SK-N-SH treated with all-trans-retinoic acid at 6 μM for 48 hours (cell line): ENCODE results near the gene PGBD1.

Experiments
- ATAC-seq: fragments of 200-7000 bp; cut with Tn5 transposase; 3 replicates; pipeline ENCODE4 v1.9.1; 2020; ENCODE audit warnings: mild to moderate bottlenecking, moderate library complexity
- ARNTL ChIP-seq: fragments of 450-650 bp; formaldehyde crosslinking; IDR thresholded peaks from 2 replicates; pipeline ENCODE4 v1.5.0; 2020; ENCODE audit warnings: low read depth, mild to moderate bottlenecking, moderate library complexity, borderline replicate concordance
- BACH2 ChIP-seq: fragments of 250-450 bp; sonication (Bioruptor Pico); IDR thresholded peaks from 2 replicates; pipeline ENCODE4 v1.9.0; 2021; ENCODE audit warnings: mild to moderate bottlenecking, borderline replicate concordance
- CREB5 ChIP-seq: fragments of 250-450 bp; sonication (Bioruptor Pico); IDR thresholded peaks from 2 replicates; pipeline ENCODE4 v1.5.1; 2020; ENCODE audit warnings: low read depth, mild to moderate bottlenecking, moderate library complexity
- CSDC2 ChIP-seq: fragments of 250-450 bp; sonication (Bioruptor Pico); IDR thresholded peaks from 2 replicates; pipeline ENCODE4 v1.5.0; 2020; ENCODE audit warnings: mild to moderate bottlenecking, moderate library complexity
- CSRNP3 ChIP-seq: fragments of 250-450 bp; sonication (Bioruptor Pico); IDR thresholded peaks from 2 replicates; pipeline ENCODE4 v1.5.1; 2021; ENCODE audit warnings: mild to moderate bottlenecking, moderate library complexity
- ESRRG ChIP-seq: fragments of 250-450 bp; sonication (Bioruptor Pico); IDR thresholded peaks from 2 replicates; pipeline ENCODE4 v1.6.1; 2021; ENCODE audit warnings: mild to moderate bottlenecking
- GLIS3 ChIP-seq: fragments of 250-450 bp; sonication (Bioruptor Pico); IDR thresholded peaks from 2 replicates; pipeline ENCODE4 v1.5.0; 2020; ENCODE audit warnings: mild to moderate bottlenecking, moderate library complexity
- ISL1 ChIP-seq: fragments of 250-450 bp; sonication (Bioruptor Pico); IDR thresholded peaks from 2 replicates; pipeline ENCODE4 v2.1.2; 2022; ENCODE audit warnings: mild to moderate bottlenecking, moderate library complexity
- OSR1 ChIP-seq: fragments of 250-450 bp; sonication (Bioruptor Pico); IDR thresholded peaks from 2 replicates; pipeline ENCODE4 v1.8.0; 2022; ENCODE audit warnings: moderate library complexity, mild to moderate bottlenecking, inconsistent platforms
- PATZ1 ChIP-seq: fragments of 250-450 bp; sonication (Bioruptor Pico); IDR thresholded peaks from 2 replicates; pipeline ENCODE4 v1.8.0; 2020; ENCODE audit warnings: mild to moderate bottlenecking, moderate library complexity, borderline replicate concordance
- POU6F1 ChIP-seq: fragments of 250-450 bp; sonication (Bioruptor Pico); IDR thresholded peaks from 2 replicates; pipeline ENCODE4 v1.8.0; 2021; ENCODE audit warnings: low read depth, mild to moderate bottlenecking, moderate library complexity, borderline replicate concordance
- PPARA ChIP-seq: fragments of 250-450 bp; sonication (Bioruptor Pico); IDR thresholded peaks from 2 replicates; pipeline ENCODE4 v1.5.0; 2020; ENCODE audit warnings: mild to moderate bottlenecking, borderline replicate concordance
- SNAI2 ChIP-seq: fragments of 250-450 bp; sonication (Bioruptor Pico); IDR thresholded peaks from 2 replicates; pipeline ENCODE4 v1.5.0; 2020; ENCODE audit warnings: mild to moderate bottlenecking, moderate library complexity
- TCF4 ChIP-seq: fragments of 250-450 bp; sonication (Bioruptor Pico); IDR thresholded peaks from 2 replicates; pipeline ENCODE4 v1.8.0; 2021; ENCODE audit warnings: mild to moderate bottlenecking, moderate library complexity, borderline replicate concordance
- ZC3H10 ChIP-seq: fragments of 250-450 bp; sonication (Bioruptor Pico); IDR thresholded peaks from 2 replicates; pipeline ENCODE4 v1.5.1; 2021; ENCODE audit warnings: mild to moderate bottlenecking, moderate library complexity
- ZFP3 ChIP-seq: fragments of 250-450 bp; sonication (Bioruptor Pico); IDR thresholded peaks from 2 replicates; pipeline ENCODE4 v1.5.0; 2020; ENCODE audit warnings: mild to moderate bottlenecking, moderate library complexity
- ZFP30 ChIP-seq: fragments of 450-650 bp; formaldehyde crosslinking; IDR thresholded peaks from 2 replicates; pipeline ENCODE4 v1.5.0; 2022; ENCODE audit warnings: mild to moderate bottlenecking, moderate library complexity
- ZNF565 ChIP-seq: fragments of 450-650 bp; formaldehyde crosslinking; conservative IDR thresholded peaks from 2 replicates; pipeline ENCODE4 v1.5.0; 2020; ENCODE audit warnings: low read depth, mild to moderate bottlenecking, moderate library complexity
- ZNF70 ChIP-seq: fragments of 450-650 bp; formaldehyde crosslinking; IDR thresholded peaks from 2 replicates; pipeline ENCODE4 v1.5.0; 2020; ENCODE audit warnings: mild to moderate bottlenecking, moderate library complexity

The PGBD1 gene

GRCh38 chr6:28351087-28351486, 69.7 kb downstream of the PGBD1 start:
- TF ChIP-seq POU6F1 (CRISPR knock-in tag) (no peak), ZFP30 (CRISPR knock-in tag) (no peak), PATZ1 (CRISPR knock-in tag) (no peak)
- no peak for ATAC-seq

DNA sequence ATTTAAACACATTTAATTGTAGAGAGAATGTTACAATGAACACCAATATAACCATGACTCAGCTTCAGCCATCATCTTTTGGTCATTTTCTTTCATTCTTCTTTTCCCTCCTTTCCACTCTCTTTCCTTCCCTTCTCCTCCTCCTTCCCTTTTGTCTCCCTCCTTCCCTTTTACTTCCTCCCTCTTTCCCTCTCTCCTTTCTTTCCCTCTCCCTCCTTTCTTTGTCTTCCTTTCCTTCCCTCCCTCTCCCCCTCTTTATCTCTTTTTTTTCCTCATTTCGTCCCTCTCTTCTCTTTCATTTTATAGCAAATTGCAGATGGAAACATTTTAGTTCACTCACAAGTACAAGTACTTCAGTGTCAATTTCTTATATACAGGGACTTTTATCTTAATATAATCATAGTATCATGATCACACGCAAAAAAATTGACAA, 70.1 kb downstream of the PGBD1 start:
- TF ChIP-seq ZC3H10 (CRISPR knock-in tag), result no peak
- no peak for TF ChIP-seq POU6F1 (CRISPR knock-in tag)
- no peak for TF ChIP-seq TCF4
- TF ChIP-seq ZNF565, result no peak
- no peak for TF ChIP-seq GLIS3 (CRISPR knock-in tag)
- TF ChIP-seq OSR1, result no peak
- TF ChIP-seq CSRNP3 (CRISPR knock-in tag), result no peak
- TF ChIP-seq ISL1 (CRISPR knock-in tag), result no peak
- TF ChIP-seq ZNF70, result no peak
- TF ChIP-seq ZFP3, result no peak
- TF ChIP-seq BACH2, result no peak
- no peak for TF ChIP-seq SNAI2 (CRISPR knock-in tag)
- TF ChIP-seq CREB5 (CRISPR knock-in tag), result no peak
- no peak for TF ChIP-seq ESRRG
- TF ChIP-seq ARNTL, result no peak
- no peak for TF ChIP-seq CSDC2 (CRISPR knock-in tag)
- no peak for TF ChIP-seq PPARA (CRISPR knock-in tag)
- no peak for ATAC-seq
